HEK293T (cell line): ENCODE data around the gene PCIF1.

Experiments
- CTCF ChIA-PET: fragments of 350-600 bp; formaldehyde crosslinking; extraction: SDS; loops from one replicate; lab custom pipeline; 2021; ENCODE audit warnings: antibody characterized with exemption, inconsistent platforms; lab: Yijun Ruan, JAX
- POLR2A ChIA-PET: fragments of 350-600 bp; formaldehyde crosslinking; extraction: SDS; loops from one replicate; lab custom pipeline; 2020; ENCODE audit warnings: antibody characterized with exemption, inconsistent platforms; lab: Yijun Ruan, JAX
- DNase-seq: peaks from one replicate; pipeline ENCODE4 v3.0.0; 2012; ENCODE audit warnings: mixed read lengths; ENCODE audit errors: extremely low spot score
- ARNT ChIP-seq: fragments of 450-650 bp; IDR thresholded peaks from 2 replicates; pipeline ENCODE4 v1.6.1; 2017; ENCODE audit warnings: mild to moderate bottlenecking
- BHLHE40 ChIP-seq: fragments of 450-650 bp; IDR thresholded peaks from 2 replicates; pipeline ENCODE4 v1.6.1; 2016; ENCODE audit warnings: mild to moderate bottlenecking, moderate library complexity, borderline replicate concordance
- CTBP1 ChIP-seq: fragments of 450-650 bp; IDR thresholded peaks from 2 replicates; pipeline ENCODE4 v1.6.1; 2016; ENCODE audit warnings: borderline replicate concordance
- ELF4 ChIP-seq: fragments of 450-650 bp; IDR thresholded peaks from 2 replicates; pipeline ENCODE4 v1.6.1; 2017; ENCODE audit warnings: antibody characterized with exemption
- FOXA1 ChIP-seq: fragments of 450-650 bp; IDR thresholded peaks from 2 replicates; pipeline ENCODE4 v1.6.1; 2016; ENCODE audit warnings: mild to moderate bottlenecking
- FOXK2 ChIP-seq: fragments of 450-650 bp; IDR thresholded peaks from 2 replicates; pipeline ENCODE4 v1.6.1; 2016; ENCODE audit warnings: mild to moderate bottlenecking
- FOXM1 ChIP-seq: fragments of 450-650 bp; IDR thresholded peaks from 2 replicates; pipeline ENCODE4 v1.6.1; 2017; ENCODE audit warnings: mild to moderate bottlenecking, borderline replicate concordance
- HDGF ChIP-seq: fragments of 450-650 bp; IDR thresholded peaks from 2 replicates; pipeline ENCODE4 v1.6.1; 2017; ENCODE audit warnings: antibody characterized with exemption, borderline replicate concordance
- L3MBTL2 ChIP-seq: fragments of 450-650 bp; conservative IDR thresholded peaks from 2 replicates; pipeline ENCODE4 v1.6.1; 2016; ENCODE audit warnings: mild to moderate bottlenecking
- LEF1 ChIP-seq: fragments of 450-650 bp; IDR thresholded peaks from 2 replicates; pipeline ENCODE4 v1.6.1; 2017; ENCODE audit warnings: mild to moderate bottlenecking, borderline replicate concordance
- NFRKB ChIP-seq: fragments of 450-650 bp; IDR thresholded peaks from 2 replicates; pipeline ENCODE4 v1.6.1; 2016; ENCODE audit warnings: mild to moderate bottlenecking, moderate library complexity
- PKNOX1 ChIP-seq: fragments of 450-650 bp; IDR thresholded peaks from 2 replicates; pipeline ENCODE4 v1.6.1; 2016
- SP1 ChIP-seq: fragments of 450-650 bp; IDR thresholded peaks from 2 replicates; pipeline ENCODE4 v1.6.1; 2017
- SUZ12 ChIP-seq: fragments of 450-650 bp; IDR thresholded peaks from 2 replicates; pipeline ENCODE4 v1.6.1; 2016; ENCODE audit warnings: mild to moderate bottlenecking
- TARDBP ChIP-seq: fragments of 450-650 bp; IDR thresholded peaks from 2 replicates; pipeline ENCODE4 v1.6.1; 2016
- ZNF384 ChIP-seq: fragments of 450-650 bp; IDR thresholded peaks from 2 replicates; pipeline ENCODE4 v1.6.1; 2016

The PCIF1 gene

DNA sequence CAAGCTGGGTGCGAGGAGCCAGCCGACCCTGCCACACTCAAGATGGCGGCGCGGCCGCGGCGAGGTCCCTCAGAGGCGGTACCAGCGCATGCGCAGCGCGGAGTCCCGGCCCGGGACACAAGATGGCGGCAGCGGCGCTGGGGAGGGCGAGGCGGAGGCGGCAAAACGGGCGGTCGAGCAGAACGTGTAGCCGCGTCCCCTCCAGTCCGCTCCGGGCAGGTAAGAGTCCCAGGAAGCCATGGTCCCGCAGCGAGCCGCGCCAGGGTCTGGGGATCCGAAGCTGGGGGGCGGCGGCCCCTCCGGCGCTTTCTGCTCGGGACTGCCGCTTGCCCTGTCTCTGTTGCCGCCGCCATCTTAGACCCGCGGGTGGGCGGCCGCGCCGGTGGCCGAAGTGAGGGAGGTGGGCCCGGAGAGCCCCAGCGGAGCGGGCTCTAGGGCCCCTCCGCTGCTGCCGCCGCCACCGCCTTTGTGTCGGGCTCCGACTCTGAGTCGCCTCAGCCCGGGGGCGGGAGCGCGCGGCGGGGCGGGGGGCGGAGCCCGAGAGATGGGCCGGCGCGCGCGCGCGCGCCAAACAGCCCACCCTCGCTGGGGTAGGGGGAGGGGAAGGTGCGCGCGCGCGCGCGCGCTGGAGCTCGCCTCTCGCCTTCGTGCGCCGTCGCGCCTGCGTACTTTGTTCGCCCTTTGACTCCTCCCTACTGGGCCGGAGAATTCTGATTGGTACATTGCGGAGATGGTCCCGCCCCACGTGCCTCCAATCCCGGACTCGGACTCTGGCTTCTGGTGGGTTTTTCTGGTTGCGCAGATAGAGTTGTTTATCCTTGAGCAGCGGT lies at the start of gene PCIF1:
Gene PCIF1 (plus strand): TSS at position 98 of the 830 bp plus-strand sequence. CDS start 4,317 bp downstream, outside the sequence.
- TF ChIP-seq TARDBP, result no peak
- TF ChIP-seq HDGF, result no peak
- no peak for TF ChIP-seq ARNT
- no peak; the same call in 1 of the 2 replicates for TF ChIP-seq NFRKB
- no peak for TF ChIP-seq ZNF384
- TF ChIP-seq L3MBTL2, result 0 out of 2 replicates have a peak, but pooled peaks have one; percentile 21
- TF ChIP-seq PKNOX1, result no peak
- TF ChIP-seq FOXM1, result no peak
- no peak for TF ChIP-seq FOXK2
- TF ChIP-seq ELF4, result peak; percentile 71
- TF ChIP-seq CTBP1, result no peak
- TF ChIP-seq BHLHE40, result no peak
- no peak; the same call in 1 of the 2 replicates for TF ChIP-seq SP1
- TF ChIP-seq FOXA1, result no peak
- no peak for TF ChIP-seq SUZ12
- peak; percentile 64; the same call in 1 of the 2 replicates for TF ChIP-seq LEF1
- DNase-seq, result peak; percentile 98
- ChIA-PET CTCF (interaction anchor here (0.5 to 1.0 kb wide), 2 partner anchors 13 to 52 kb away, joined by 3 to 4 read pairs; no protein-coding TSS in a partner anchor), POLR2A (interaction anchor here (0.6 to 3.2 kb wide), 27 partner anchors 9 to 154 kb away, joined by 3 to 28 read pairs (median 6); partner anchors contain the start of genes ACOT8, UBE2C, ZNF335 and ZSWIM1)

- ChIA-PET CTCF (no interaction called here), POLR2A (no interaction called here)
- TF ChIP-seq SP1 (no peak), TARDBP (no peak)
- no peak for DNase-seq
Measured at GRCh38 chr20:45886590-45887345, 47.7 kb upstream of the PCIF1 start.

- no peak for TF ChIP-seq ZNF384
- no peak for TF ChIP-seq FOXK2
- no peak for TF ChIP-seq ARNT
- no peak for TF ChIP-seq TARDBP
- no peak for TF ChIP-seq L3MBTL2
- TF ChIP-seq LEF1, result no peak
- no peak for TF ChIP-seq FOXM1
- no peak for TF ChIP-seq FOXA1
- TF ChIP-seq HDGF, result no peak
- TF ChIP-seq NFRKB, result no peak
- no peak for TF ChIP-seq ELF4
- no peak for TF ChIP-seq PKNOX1
- no peak for TF ChIP-seq BHLHE40
- TF ChIP-seq SP1, result no peak
- TF ChIP-seq SUZ12, result no peak
- TF ChIP-seq CTBP1, result no peak
- no peak for DNase-seq
- CTCF ChIA-PET, result no interaction called here
- POLR2A ChIA-PET, result no interaction called here
Measured at GRCh38 chr20:45887346-45887715, 47.2 kb upstream of the PCIF1 start, which contains the start of gene SPATA25. Gene SPATA25, minus strand, starts transcription at chr20:45887622. Its CDS starts 32 bp downstream, at chr20:45887590.

DNA sequence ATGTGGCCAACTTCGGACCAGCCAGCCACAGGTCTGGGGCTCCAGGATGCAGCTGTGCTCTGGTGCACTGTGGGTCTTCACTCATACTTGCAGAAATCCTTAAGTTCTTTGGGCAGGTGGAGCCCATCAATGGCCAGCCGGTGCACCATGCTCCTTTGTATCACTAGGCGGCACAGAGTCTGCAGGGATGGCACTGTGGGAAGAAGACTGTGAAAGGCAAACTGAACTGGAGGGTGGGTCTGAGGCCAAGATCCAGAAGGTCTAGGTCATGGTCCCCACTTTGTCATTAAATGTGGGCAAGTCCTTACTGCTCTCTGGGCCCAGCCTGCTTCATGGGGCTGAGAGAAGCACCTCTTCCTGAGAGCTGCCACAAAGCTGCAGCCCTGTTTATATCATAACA lies 45.8 kb upstream of the PCIF1 start:
- ChIA-PET POLR2A (interaction anchor here (1.0 to 5.6 kb wide), 2 partner anchors 7 to 46 kb away, joined by 3 to 30 read pairs; partner anchors contain the start of gene ZSWIM1), CTCF (no interaction called here)
- TF ChIP-seq LEF1, result no peak
- no peak for TF ChIP-seq BHLHE40
- no peak for TF ChIP-seq TARDBP
- TF ChIP-seq NFRKB, result no peak
- no peak for TF ChIP-seq CTBP1
- TF ChIP-seq SP1, result no peak

DNA sequence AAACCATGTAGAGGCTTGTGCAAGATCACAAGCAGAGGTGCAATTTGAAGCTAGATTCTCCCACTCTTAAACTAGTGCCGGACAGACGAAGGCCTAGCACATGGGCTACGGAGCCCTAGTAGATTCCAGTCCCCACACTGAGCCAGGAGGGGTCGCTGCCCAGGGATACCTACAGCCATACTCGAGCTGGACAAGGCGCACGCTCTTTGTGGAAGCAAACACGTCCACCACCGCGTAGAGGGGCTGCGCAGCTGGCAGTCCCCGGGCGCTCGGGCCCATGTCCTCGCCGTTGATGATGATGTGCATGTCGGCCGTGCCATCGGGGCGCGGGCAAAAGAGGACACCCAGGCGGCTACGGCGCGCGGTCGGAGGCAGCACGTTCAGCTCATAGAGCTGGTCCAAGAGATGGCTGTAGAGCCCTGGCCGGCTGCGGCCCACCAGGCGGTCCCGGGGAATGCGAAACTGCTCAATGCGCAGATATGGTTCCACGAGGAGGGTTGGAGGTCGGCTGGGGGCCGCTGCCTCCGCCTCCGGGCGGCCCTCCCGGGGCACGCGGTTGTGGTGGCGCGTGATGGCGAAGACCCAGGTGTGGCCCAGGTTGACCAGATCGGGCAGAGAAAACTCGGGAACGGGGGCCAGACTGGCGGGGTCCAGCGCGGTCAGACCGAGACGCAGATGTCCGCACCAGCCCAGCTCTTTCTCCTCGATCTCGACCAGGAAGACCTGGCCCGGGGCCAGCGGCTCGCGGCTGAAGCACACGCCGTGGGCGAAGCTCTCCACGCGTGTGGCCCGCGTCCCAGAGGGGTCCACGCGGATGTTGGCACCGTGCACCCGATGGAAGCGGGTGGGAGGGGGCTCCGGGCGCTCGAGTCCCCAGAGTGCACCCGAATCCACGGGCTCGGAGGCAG lies 44.2 kb upstream of the PCIF1 start:
- POLR2A ChIA-PET, result interaction anchor here (0.7 to 5.6 kb wide), 4 partner anchors 8 to 57 kb away, joined by 3 to 30 read pairs (median 4); partner anchors contain the start of genes SNX21 and ZSWIM1
- TF ChIP-seq CTBP1, result no peak
- TF ChIP-seq HDGF, result no peak
- no peak for TF ChIP-seq LEF1
- TF ChIP-seq NFRKB, result no peak
- no peak for TF ChIP-seq ZNF384
- CTCF ChIA-PET, result interaction anchor here (0.5 kb wide), 1 partner anchor 38 kb away, joined by 4 read pairs; no protein-coding TSS in a partner anchor
- DNase-seq, result no peak

More for the DNA sequence above, 45.8 kb upstream of the PCIF1 start:
- no peak for DNase-seq
